ENCODE results near the gene NDRG3. TPM values are rescaled to one million over a fixed set of nuclear protein-coding genes. Genes with fewer than 3 reads are reported as not detected.

Gene NDRG3
- total and polyA plus RNA-seq, 2 of the 8 experiments (the other 6 are each of a cell fraction or from before 2014, with no cell fraction given) = 25.7 to 32.3 TPM

- TF ChIP-seq JUN (IDR thresholded peaks at IDR 0.05; ENCODE audit: low read depth, low read length) = peak; percentile 70; the same call in 1 of the 2 replicates
- peak; percentile 96 for TF ChIP-seq CREB1 (IDR thresholded peaks at IDR 0.05)
- TF ChIP-seq SUZ12 (IDR thresholded peaks at IDR 0.05; ENCODE audit: low read length) = no peak
- TF ChIP-seq USF2 (IDR thresholded peaks at IDR 0.05; ENCODE audit: low read length) = 0 out of 2 replicates have a peak, but pooled peaks have one; percentile 23
- TF ChIP-seq HDAC6 (IDR thresholded peaks at IDR 0.05; ENCODE audit: low read depth, low read length) = no peak
- TF ChIP-seq ATF2 (IDR thresholded peaks at IDR 0.05; ENCODE audit: low read length) = peak; percentile 89
- no peak for TF ChIP-seq RXRA (IDR thresholded peaks at IDR 0.05; ENCODE audit: insufficient read depth, low read depth, low read length)
- peak; percentile 77 to 79 for TF ChIP-seq RAD21 (IDR thresholded peaks at IDR 0.05 in 1 of 2, conservative IDR thresholded peaks at IDR 0.05 in 1 of 2; ENCODE audit: low read depth in 2 of 2, low read length in 2 of 2)
- no peak for TF ChIP-seq BCL11A (IDR thresholded peaks at IDR 0.05; ENCODE audit: low read depth in 2 of 2, low read length in 2 of 2)
- TF ChIP-seq MAFK (IDR thresholded peaks at IDR 0.05; ENCODE audit: low read depth, low read length) = no peak
- no peak for TF ChIP-seq SIX5 (IDR thresholded peaks at IDR 0.05; ENCODE audit: low read depth, low read length)
- TF ChIP-seq YY1 (IDR thresholded peaks at IDR 0.05; ENCODE audit: low read depth, low read length) = no peak
- no peak; a peak in 1 of 3 replicates for TF ChIP-seq EP300 (IDR thresholded peaks at IDR 0.05; ENCODE audit: borderline replicate concordance in 1 of 2, low read depth in 2 of 2, low read length in 2 of 2)
- peak; percentile 91 for TF ChIP-seq POLR2AphosphoS5 (IDR thresholded peaks at IDR 0.05; ENCODE audit: low read depth, low read length)
- peak; percentile 18 for TF ChIP-seq TAF7 (optimal IDR thresholded peaks at IDR 0.05; ENCODE audit: borderline replicate concordance, low read depth, low read length)
- no peak for TF ChIP-seq EZH2 (IDR thresholded peaks at IDR 0.05; ENCODE audit: low read depth, low read length, severe bottlenecking)
- TF ChIP-seq RFX5 (IDR thresholded peaks at IDR 0.05; ENCODE audit: borderline replicate concordance, low read depth, low read length) = no peak
- TF ChIP-seq POLR2A (IDR thresholded peaks at IDR 0.05; ENCODE audit: control extremely low read depth in 1 of 2, low read depth in 2 of 2, low read length in 2 of 2) = peak; percentile 66 to 90
- peak; percentile 61 to 88; a peak in 3 of 4 replicates for TF ChIP-seq SIN3A (conservative IDR thresholded peaks at IDR 0.05 in 1 of 2, IDR thresholded peaks at IDR 0.05 in 1 of 2; ENCODE audit: low read depth in 1 of 2, low read length in 2 of 2)
- peak; percentile 71 for TF ChIP-seq KDM4A (IDR thresholded peaks at IDR 0.05; ENCODE audit: low read depth, low read length, severe bottlenecking)
- no peak; the same call in 1 of the 2 replicates for TF ChIP-seq TEAD4 (IDR thresholded peaks at IDR 0.05; ENCODE audit: low read depth, low read length)
These were observed 140.3 kb downstream of the NDRG3 start, which contains the start of gene RAB5IF (continued) for GRCh38 chr20:36605399-36606157.

Data from H1 (cell line).